GM19238 (cell line): ENCODE data around the gene RCBTB2.
A peak's percentile ranks its signal among the peaks of the same experiment; 100 is the strongest.

Source experiments
- DNase-seq: peaks from one replicate; pipeline ENCODE4 v3.0.0; 2011; ENCODE audit warnings: low spot score; ENCODE audit not compliant: insufficient read length

RCBTB2 gene

DNA sequence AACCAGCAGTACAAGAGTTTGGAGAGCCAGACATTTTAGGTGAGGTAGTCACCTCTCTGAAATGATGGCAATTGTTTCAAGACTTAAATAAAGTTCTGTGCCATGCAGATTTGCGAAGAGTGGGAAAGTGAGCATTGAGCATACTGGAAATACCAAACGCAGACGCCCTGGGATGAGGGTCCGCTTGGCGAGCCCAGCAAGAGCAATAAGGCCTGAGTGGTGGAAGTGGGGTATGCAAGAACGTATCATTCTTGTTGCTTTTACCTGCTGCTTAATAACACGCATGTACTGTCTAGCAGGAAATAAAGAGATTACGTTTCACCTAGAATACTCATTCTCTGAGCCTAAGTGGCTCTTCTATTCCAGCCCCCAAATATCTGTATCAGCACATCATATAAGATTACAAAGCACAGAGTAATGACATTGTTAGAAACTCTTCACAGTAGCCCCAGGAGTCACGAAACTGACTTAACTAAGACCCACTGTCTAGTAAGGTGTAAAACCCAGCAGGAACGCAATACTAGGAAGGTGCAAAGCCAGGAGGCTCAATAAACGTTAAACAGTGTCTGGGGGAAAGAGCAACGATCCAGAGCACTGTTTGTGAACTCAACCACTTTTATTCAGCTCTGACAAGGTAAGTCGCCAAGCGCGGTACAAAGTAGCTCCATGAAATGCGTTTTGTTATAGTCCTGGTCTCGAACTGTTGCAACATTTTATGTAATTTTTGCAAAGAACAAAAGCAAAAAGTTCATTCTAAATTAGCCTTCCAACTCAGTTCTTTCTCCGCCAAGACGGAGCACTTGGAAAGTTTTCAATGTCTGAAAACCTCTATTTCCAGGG, 1.2 kb downstream of the RCBTB2 start:
- no peak for DNase-seq

DNA sequence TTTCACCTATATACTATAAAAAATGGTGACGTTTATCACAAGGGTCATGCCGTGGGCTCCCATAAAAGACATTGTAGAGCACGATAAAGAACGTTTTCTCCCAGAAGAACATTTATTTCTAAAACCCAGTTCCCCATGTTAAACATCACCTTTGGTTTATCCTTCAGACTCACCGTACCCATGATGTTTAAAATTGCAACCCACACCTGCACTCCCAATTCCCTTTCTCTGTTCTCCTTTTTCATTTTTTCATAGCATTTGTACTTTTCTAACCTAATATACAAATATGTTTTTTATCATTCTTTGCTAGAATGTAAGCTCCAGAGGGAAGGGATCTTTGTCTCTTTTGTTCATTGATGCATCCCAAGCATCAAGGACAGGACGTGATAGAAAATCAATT, 2.0 kb downstream of the RCBTB2 start:
- no peak for DNase-seq

DNA sequence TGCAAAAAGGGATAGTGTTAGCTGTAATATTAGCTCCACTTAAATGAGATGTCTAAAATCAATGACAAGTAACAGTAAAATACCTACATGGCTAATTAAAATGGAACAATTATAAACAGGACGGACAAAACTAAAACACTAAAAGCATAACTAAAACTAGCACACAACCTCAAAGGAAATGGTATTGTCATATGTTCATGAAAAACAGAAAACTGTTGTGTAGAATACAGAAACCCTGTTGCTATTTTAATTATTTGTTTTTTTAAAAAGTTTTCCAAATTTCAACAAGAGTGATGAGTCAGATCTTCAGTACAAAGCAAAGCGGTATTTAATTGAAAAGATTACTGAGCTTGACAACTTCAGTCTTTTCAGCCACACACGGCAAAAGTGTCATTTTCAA, 4.2 kb downstream of the RCBTB2 start:
- DNase-seq: no peak

DNA sequence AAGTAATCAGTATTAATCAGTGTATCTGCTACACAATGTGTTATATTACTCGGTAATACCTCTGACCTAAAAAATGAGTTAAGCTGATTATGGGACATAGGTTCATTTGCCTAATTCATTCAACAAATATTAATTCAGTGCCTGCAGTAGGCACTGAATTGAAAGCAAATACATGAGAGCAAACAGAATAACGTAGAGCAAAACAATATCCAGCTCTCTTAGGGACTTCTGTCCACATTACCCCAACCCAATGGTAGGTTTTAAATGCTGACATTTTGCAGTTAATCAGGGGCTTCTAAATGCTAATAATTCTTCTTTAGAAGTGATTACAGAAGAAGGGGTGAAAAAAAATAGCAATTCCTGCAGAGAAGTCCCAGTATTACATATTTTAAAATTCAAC, 4.9 kb downstream of the RCBTB2 start:
- DNase-seq: no peak

DNA sequence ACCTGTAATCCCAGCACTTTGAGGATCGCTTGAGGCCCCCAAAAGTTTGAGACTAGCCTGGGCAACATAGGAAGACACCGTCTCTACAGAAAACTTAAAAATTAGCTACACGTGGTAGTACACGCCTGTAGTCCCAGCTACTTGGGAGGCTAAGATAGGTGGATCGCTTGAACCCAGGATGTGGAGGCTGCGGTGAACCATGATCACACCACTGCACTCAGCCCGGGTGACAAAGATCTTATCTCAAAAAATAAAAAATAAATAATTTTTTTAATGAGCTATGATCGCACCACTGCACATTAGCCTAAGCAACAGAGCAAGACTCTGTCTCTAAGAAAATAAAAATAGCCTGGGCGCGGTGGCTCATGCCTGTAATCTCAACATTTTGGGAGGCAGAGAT, 6.6 kb downstream of the RCBTB2 start:
- DNase-seq: no peak

DNA sequence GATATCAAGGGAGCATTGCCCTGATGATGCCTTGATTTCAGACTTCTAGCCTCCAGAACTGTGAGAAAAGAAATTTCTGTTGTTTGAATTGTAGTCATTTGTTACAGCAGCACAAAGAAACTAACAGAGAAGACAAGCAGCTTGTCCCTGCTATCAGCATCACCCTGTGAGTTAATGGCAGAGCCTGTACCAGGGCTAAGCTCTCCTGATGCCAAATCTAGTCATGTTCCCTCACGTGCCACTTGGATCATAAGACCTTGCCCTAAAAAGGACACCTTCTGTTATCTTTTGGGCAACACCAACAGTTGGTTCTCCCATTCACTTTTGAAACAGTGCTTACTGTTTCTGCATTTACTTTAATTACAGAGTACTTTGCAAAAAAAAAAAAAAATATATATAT, 14.8 kb downstream of the RCBTB2 start:
- no peak for DNase-seq

DNA sequence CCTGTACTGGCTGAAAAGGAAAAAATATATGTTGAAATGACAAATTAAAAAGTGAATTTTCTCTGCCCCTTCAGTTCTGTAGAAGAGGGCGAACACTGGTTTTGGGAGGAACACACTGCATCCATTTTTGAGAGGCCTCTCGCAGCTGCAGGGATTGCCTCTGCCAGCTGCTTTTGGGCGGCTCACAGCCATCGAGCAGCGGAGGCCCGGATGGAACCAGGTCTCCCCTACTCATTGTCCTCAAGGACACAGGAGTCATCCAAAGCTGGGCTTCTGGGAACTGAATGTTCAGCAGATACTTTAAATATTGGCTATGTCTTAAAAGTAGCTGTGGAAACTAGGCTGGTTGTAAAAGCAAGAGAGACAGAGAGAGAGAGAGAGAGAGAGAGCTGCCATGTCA, 17.1 kb downstream of the RCBTB2 start:
- DNase-seq: no peak

DNA sequence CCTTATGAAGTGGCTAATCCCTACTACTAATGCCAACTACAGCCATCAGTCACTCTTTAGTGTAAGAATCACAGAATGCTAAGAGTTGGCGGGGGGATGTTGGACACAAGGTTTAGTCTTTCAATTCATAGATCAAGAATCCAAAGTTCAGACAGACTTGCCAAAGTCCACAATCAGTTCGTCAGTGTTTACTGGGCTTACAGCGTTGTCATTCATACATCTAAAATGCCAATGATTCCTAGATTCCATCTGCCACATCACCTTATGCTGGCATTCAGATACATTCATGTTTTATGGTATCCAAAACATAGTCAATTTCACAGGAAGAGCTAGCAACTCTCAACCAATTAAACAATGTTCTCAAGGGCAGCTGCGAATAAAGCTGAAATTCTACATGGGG, 18.1 kb downstream of the RCBTB2 start:
- DNase-seq: no peak

DNA sequence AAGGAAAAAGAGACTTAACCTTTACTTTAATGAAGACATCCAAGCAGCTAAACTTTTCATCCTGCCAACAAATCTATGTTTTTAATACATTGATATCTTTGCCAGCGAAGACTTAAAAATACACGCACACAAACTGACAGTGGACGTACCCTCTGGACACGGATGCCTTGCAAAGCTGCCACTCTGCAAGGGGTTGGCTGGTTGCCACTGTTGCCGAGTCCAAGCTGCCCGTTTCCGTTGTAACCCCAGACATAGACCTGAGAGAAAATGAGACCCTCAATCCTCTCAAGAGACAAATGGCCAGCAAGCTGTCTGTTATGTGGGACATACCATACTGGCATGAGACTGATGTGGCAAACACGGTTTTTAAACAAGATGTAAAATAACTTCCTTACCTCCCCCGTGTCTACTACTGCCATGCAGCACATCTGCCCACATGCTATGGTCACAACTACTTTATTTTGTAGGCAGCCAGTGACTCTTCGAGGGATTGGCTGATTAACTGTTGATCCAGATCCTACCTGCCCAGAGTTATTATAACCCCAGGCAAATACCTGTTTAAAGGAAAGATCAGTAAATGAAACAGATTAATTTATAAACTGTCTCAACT, 21.2 kb downstream of the RCBTB2 start:
- no peak for DNase-seq

DNA sequence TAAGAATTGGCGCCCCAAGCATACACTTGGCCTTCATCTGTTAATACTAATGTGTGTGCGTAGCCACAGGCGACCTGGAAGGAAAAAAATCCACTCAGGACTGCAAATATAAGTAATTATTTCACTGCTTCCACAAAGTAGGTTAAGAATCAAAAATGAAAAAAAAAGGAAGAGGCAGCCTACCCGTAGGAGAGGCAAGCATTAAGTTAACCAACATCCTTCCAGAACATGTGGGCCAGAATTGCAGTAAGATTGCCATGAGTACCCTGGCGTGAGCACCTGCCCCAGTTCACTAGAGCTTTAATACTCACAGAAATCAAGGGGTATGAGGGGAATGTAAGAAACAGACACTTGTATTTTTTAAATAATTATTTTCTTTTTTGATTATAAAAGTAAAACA, 22.2 kb downstream of the RCBTB2 start:
- no peak for DNase-seq

DNA sequence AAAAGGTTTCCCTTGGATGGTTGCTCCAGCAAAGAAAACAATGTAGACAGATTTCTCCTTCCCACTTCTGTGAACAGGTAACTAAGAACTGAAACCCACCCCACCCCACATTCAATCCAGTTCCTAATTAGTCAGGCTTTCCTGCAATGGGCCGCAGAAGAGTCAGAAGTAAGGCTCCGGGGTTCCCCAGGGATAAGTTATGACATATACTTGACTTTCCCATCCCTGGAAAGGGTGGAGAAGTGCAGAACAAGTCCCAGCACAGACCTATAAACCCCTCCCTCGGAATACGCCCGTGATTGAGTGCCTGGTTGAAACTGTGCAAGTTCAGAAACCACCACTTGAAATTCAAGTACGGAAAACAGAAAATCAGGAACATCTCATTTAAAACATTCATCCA, 24.9 kb downstream of the RCBTB2 start:
- DNase-seq: no peak

DNA sequence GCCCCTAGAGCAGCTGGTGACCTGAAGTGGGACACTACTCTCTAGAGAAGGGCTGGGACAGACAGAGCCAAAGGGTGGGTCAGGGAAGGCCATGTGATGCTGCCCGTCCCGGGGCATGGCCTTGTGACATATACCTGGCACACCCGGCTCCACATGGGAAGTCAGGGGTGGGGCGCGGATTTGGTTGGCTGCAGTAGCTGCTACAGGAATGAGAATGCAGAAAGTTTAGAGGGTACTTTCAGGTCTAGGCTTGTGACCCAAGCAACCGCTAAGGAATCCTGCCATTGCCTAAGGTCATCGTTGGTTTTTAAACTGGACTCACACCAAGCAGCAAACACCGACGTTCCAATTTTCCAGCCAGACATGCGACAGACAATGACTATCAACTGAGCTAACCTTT, 25.9 kb downstream of the RCBTB2 start:
- DNase-seq: no peak

DNA sequence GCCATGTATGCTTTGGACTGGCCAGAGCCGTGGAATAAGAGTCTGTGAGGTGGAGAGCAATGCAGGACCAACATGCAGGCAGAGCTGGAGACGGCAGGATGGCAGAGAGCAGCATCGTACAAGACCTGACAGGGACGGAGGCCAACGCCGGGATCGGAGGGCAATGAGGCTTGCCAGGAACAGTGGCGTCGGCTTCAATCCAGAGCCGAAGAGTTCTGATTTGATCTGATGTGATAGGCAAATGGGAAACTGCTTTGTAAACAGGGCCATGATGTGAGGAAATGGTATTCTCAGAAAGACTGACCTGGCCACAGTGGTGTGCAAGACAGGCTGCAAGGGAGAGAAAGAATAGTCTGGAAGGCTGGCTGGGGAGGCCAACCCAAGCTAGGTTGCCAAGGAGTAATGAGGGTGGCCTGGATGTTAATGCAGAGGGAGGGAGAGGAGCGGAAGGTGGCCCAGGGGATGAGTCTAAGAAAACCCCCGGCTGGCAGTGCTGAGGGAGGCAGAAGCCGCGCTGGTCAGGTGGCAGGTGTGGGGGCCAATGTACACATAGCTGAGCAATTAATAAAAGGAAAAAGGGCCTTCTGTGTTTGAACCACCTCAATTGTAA, 26.7 kb downstream of the RCBTB2 start:
- DNase-seq: no peak

DNA sequence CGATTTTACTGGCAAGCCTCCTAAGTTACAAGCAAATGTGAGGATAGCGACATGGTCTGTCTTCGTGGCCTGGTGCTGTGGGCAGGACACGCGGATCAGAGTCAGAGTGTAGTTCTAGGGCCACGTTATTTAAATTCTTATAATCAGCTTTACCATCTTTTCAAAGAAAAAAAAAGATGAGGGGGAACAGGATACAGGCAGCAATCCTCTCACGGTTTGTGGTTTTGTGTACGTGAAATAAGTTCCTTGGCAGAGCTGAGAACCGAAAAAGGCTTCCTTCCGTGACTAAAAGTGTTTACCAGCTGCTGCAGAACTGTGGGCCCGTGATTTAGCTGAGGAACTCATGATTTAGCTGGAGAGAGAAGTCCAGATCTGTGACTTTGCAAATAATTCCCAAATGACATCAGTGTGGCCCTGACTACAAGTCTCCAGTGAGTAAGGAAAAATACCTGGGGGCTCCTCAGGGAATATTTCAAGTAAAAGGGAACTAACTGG, 27.2 kb downstream of the RCBTB2 start:
- DNase-seq: peak; percentile 25

DNA sequence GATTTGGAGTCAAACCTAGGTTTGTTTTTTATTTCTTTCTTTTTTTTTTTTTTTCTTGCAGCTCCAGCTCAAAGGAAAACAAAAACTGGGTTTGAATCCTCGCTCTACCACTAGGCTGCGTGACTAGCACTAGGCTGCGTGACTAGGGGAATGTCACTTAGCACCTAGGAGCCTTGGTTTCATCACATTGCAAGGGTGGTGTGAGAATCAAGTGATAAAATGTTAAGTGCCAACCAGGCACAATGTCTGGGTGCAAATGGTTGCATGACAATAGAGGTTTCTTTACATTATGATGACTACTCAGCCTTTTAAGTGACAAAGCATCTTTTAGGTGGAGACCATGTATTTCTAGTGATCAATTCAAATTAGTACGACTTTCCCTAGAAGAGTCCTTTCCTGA, 27.9 kb downstream of the RCBTB2 start:
- DNase-seq: no peak

DNA sequence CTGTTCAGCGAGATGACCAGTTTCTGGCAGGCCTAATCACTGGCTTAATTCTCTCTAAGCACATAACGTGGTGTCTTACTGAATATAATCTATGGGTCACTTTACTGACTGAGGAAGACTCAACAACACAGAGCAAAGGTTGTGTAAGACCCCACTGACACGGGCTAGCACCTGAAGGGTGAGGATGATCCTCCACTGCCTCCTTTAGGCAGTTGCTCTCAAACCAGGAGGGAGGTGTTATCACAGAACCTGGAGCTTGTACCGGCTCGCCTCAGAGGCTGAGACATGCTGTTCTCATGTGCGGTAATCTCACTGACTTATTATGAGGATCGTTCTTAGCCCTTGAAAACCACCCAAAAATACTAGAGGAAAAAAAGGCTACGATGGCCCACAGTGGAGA, 28.3 kb downstream of the RCBTB2 start:
- no peak for DNase-seq

DNA sequence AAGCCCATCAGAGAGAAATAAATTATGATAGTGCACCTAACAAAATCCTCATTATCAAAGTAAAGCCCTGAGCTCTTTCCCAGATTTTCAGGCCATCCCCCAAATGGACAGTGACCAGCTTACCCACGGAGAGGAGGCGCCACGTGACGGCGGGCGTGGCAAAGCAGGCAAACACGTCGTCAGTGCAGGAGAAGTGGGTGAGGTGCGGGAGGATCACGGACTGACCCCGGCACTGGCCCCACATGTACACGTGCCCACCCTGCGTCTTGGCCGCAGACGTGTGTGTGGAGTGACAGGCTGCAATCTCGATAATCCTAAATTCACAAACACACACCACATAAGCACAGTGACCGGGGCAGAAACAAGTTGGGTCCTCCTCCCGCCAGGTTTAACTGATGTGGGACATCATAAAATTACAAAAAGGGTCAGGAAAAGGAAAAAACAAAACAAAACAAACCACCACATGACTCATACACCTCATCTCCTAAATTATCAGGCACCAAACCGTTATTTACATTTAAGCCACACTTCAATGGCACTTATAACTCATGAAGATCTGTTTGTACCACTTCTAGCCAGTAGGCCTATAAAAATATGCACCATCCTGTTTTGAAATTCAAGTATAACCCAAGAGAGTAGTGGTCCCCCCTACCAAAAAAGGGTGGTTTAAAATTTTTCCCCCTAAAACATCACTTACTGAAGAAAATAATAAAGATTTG, 30.1 kb downstream of the RCBTB2 start:
- DNase-seq: no peak

DNA sequence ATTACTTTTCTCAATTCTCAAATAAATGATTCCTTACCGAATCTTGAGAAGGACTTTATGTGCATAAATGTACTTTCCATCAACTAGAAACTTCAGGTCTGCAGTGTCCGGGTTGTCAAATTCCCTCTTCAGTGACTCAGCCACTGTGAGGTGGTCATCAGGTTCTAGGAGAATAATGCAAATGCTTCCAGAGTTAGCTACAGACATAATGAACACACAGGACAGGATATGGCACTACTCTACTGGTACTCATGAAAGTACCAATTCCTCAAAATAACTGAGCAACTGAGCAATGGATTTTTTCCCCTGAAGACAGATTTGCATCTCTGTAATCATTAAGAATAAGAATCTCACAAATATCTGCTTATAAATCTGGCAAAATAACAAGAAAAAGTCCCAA, 31.2 kb downstream of the RCBTB2 start:
- no peak for DNase-seq

DNA sequence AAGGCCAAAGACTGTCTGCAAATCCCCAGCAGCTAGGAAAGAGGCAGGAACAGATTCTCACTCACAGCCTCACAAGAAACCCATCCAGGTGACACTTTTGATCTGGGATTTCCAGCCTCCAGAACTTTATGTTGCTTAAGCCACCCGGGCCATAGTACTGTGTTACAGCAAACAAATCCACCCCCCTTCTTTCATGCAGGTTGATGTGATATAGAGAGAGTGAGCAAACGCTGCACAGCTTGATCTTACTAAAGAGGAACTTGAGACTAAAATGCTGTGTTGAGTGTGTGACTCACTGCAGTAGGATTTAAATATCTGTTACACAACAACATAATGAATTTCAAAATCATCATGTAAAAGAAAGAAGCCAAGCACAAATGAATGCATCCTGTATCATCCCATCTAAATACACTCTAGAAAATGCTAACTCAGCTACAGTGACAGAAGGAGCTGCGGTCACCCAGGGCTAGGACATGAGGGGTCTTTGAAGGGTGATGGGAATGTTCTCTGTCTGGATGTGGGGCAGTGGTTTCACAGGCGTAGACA, 32.2 kb downstream of the RCBTB2 start:
- no peak for DNase-seq

DNA sequence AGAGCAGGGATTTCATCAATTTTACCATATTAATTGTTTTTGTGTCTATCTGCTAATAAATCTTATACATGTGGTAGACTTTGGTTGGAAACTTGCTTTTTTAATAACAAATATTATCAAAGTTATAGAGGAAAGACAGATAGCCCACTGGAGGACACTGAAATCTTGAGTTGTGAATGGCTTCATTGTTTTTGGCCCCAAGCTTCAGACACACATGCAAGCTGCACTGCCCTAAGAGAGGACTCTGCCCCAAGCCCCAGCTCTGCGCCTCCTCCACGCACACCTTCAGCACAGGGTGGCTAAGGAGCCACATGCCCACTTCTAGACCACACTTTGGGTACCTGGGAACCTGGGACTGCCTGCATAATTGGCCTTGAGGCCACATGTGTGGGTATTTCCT, 35.2 kb downstream of the RCBTB2 start:
- no peak for DNase-seq

DNA sequence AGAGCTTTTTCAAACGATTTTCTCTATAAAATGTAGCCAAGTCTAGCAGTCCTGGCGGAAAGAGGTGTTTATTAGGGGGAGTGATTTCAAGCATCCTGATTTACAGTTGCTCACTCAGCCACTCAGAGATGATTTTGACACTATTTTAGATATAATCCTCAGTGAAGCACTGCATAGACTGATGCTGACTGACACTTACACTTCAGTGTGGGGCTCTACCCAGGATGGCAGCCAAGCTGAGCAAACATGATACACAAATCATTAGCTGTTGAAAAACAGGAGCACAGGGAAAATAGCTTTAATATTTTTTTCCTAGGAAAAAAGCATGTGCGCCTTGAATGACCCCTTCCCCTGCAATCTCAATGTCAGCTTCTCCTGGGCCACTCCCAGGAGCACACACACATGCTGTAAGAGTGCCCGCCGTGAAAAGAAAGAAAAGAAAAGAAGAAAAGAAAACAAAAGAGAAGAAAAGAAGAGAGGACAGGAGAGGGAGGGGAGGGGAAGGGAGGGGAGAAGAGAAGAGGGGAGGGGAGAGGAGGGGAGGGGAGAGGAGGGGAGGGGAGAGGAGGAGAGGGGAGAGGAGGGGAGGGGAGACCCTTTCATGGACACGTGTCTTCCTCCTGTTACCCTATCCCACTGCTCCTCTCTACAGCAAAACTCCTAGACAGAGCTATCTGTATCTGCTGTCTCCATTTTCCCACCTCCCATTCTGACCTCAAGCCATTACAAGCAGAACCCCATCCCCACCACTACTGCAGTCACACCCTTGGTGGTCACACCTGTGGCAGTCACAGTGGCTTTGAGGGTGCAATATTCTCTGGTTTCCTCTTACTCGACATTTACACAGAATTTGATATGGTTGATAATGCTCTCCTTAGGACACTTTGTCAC, 36.4 kb downstream of the RCBTB2 start:
- DNase-seq: no peak
